DND-41 (cell line): ENCODE results near the gene ACIN1.

ENCODE experiments used
- ATAC-seq: fragments of 200-7000 bp; cut with Tn5 transposase; 3 replicates; pipeline ENCODE4 v1.9.1; 2021; ENCODE audit warnings: low read depth; ENCODE audit not compliant: insufficient read depth
- DNase-seq: peaks from one replicate; pipeline ENCODE4 v3.0.0-alpha.2; 2020
- H2AFZ ChIP-seq: 2 replicates; pipeline ENCODE4 v1.6.0; 2012; ENCODE audit warnings: low read depth, low read length
- H3K27ac ChIP-seq: 2 replicates; pipeline ENCODE4 v1.5.1; 2012; ENCODE audit warnings: low read length, inconsistent platforms
- H3K27me3 ChIP-seq: fragments of 200-600 bp; sonication (generic); 2 replicates; pipeline ENCODE4 v1.6.0; 2012; ENCODE audit warnings: low read length, mild to moderate bottlenecking, inconsistent platforms; ENCODE audit not compliant: insufficient read depth, poor library complexity
- H3K36me3 ChIP-seq: 2 replicates; pipeline ENCODE4 v1.5.1; 2012; ENCODE audit warnings: low read length, inconsistent platforms; ENCODE audit not compliant: insufficient read depth
- H3K4me1 ChIP-seq: 2 replicates; pipeline ENCODE4 v1.5.1; 2012; ENCODE audit warnings: mild to moderate bottlenecking, low read length; ENCODE audit not compliant: insufficient read depth
- H3K4me2 ChIP-seq: 2 replicates; pipeline ENCODE4 v1.6.0; 2012; ENCODE audit warnings: mild to moderate bottlenecking, moderate library complexity, low read length, inconsistent platforms; ENCODE audit not compliant: insufficient read depth
- H3K4me3 ChIP-seq, 2 experiments: fragments of 200-600 bp in 1 of 2; shearing (Covaris generic) in 1 of 2; 2 replicates each; pipeline ENCODE4 v1.5.1; 2012 to 2016; ENCODE audit warnings: inconsistent platforms in 2 of 2, low read length in 2 of 2, mild to moderate bottlenecking in 2 of 2, low read depth in 1 of 2, moderate library complexity in 1 of 2
- H3K79me2 ChIP-seq: 2 replicates; pipeline ENCODE4 v1.6.0; 2012; ENCODE audit warnings: low read length, inconsistent platforms; ENCODE audit not compliant: insufficient read depth
- H3K9ac ChIP-seq: 2 replicates; pipeline ENCODE4 v1.6.0; 2012; ENCODE audit warnings: low read depth, mild to moderate bottlenecking, inconsistent platforms, low read length, moderate library complexity
- H3K9me3 ChIP-seq: 2 replicates; pipeline ENCODE4 v1.5.1; 2012; ENCODE audit warnings: low read length, moderate library complexity, mild to moderate bottlenecking, inconsistent platforms; ENCODE audit not compliant: insufficient read depth, severe bottlenecking
- H4K20me1 ChIP-seq: 2 replicates; pipeline ENCODE4 v1.6.0; 2012; ENCODE audit warnings: low read length; ENCODE audit not compliant: insufficient read depth
- CTCF ChIP-seq: IDR thresholded peaks from 2 replicates; pipeline ENCODE4 v1.5.1; 2012; ENCODE audit warnings: borderline replicate concordance, low read length, moderate library complexity, mild to moderate bottlenecking; ENCODE audit not compliant: poor library complexity, severe bottlenecking; ENCODE audit errors: extremely low read depth
- EZH2 ChIP-seq: IDR thresholded peaks from 3 replicates; pipeline ENCODE4 v1.6.1; 2012; ENCODE audit warnings: borderline replicate concordance, low read depth, mild to moderate bottlenecking, moderate library complexity, low read length, inconsistent platforms; ENCODE audit not compliant: severe bottlenecking

Gene ACIN1

GRCh38 chr14:23066855-23067744, 27.8 kb downstream of the ACIN1 start:
- no peak for DNase-seq
- peaks cover 43% of the 10 kb centered on the region for H4K20me1 ChIP-seq
- H3K79me2 ChIP-seq = peaks cover 57% of the 10 kb centered on the region
- no peak overlapping the region for H3K4me2 ChIP-seq
- no peak overlapping the region for H2AFZ ChIP-seq
- H3K27me3 ChIP-seq = no peaks in the 10 kb centered on the region
- H3K4me3 ChIP-seq = no peak overlapping the region
- no peaks in the 10 kb centered on the region for H3K9me3 ChIP-seq
- H3K9ac ChIP-seq = 0 out of 2 replicates have a peak overlapping the region, but pooled peaks have one; percentile 5
- ATAC-seq = no peak
- peaks cover 32% of the 10 kb centered on the region for H3K4me1 ChIP-seq
- no peak overlapping the region for H3K27ac ChIP-seq
- H3K36me3 ChIP-seq = peaks cover 80% of the 10 kb centered on the region
- no peak for TF ChIP-seq CTCF

DNA sequence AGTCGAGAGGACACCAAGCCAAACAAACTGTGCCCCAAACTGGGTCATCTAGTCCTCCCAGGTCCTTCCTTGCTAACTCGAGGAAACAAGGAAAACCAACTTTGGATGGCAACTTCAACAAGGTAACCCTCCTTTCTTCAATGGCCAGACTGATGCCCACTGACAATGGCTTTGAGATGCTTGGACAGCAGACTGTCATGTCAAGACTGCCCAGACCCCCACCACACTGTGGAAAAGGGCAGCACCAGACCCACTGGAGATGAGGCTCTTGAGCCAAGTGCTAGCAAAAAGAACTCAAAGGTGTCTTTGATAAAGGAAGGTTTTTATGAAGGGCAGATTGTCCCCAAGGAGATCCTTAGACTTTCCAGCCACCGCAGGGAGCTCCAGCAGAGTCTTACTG, 28.6 kb downstream of the ACIN1 start:
- Histone ChIP-seq H3K27me3 (no peaks in the 10 kb centered on the region), H3K27ac (no peak overlapping the region), H3K36me3 (peaks cover 82% of the 10 kb centered on the region), H3K4me2 (no peak overlapping the region), H3K4me1 (peaks cover 26% of the 10 kb centered on the region), H3K4me3 (no peak overlapping the region), H2AFZ (no peak overlapping the region), H4K20me1 (peaks cover 43% of the 10 kb centered on the region), H3K79me2 (peaks cover 51% of the 10 kb centered on the region), H3K9me3 (no peaks in the 10 kb centered on the region), H3K9ac (0 out of 2 replicates have a peak overlapping the region, but pooled peaks have one; percentile 5)
- no peak for DNase-seq
- no peak for ATAC-seq
- no peak for TF ChIP-seq EZH2
- TF ChIP-seq CTCF = no peak

DNA sequence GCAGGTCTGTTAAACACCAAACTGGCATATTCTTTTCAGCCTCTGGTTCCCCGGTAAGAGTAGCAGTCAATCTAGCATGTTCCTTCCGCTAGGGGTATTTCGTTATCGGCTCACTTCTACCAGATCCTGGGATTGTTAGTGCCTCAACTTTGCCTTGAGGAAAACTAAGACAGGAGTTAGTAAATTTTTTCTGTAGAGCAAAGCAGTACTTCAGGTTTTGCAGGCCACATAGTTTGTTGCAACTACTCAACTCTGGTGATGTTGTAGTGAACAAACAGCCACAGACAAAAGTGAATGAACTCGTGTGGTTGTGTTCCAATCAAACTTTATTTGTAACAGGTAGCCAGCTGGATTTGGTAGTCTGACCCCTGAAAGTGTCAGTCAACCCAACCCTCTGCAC, 31.3 kb downstream of the ACIN1 start:
- Histone ChIP-seq H3K9ac (no peak overlapping the region), H2AFZ (no peak overlapping the region), H4K20me1 (peaks cover 39% of the 10 kb centered on the region), H3K9me3 (no peaks in the 10 kb centered on the region), H3K36me3 (peaks cover 94% of the 10 kb centered on the region), H3K27me3 (no peaks in the 10 kb centered on the region), H3K27ac (no peak overlapping the region), H3K79me2 (peaks cover 24% of the 10 kb centered on the region), H3K4me2 (no peak overlapping the region), H3K4me3 (no peak overlapping the region), H3K4me1 (peaks cover 4% of the 10 kb centered on the region)
- no peak for TF ChIP-seq CTCF
- TF ChIP-seq EZH2 = no peak
- no peak for DNase-seq
- no peak for ATAC-seq
